PC-9 (cell line): ENCODE data around the gene RNF220. TPM values are rescaled to one million over a fixed set of nuclear protein-coding genes. Genes with fewer than 3 reads are reported as not detected.
A peak's percentile ranks its signal among the peaks of the same experiment; 100 is the strongest.

Experiments used
- BruUV-seq: library from RNA; stranded (reverse); fragments of 400-500 nt; replicated peaks from 2 replicates; lab custom pipeline; 2021; lab: Mats Ljungman, UMichigan
- CTCF ChIA-PET: fragments of 300-600 bp; sonication (Branson Sonifier 250); formaldehyde crosslinking; loops from one replicate; lab custom pipeline; 2022; ENCODE audit warnings: antibody characterized with exemption; lab: Charles Lee
- POLR2A ChIA-PET: fragments of 300-600 bp; sonication (Branson Sonifier 250); formaldehyde crosslinking; loops from one replicate; lab custom pipeline; 2022; ENCODE audit warnings: antibody characterized with exemption; ENCODE audit not compliant: unreplicated experiment; lab: Charles Lee
- DNase-seq, 2 experiments: peaks; one replicate each; pipeline versions ENCODE4 v3.0.0 to v3.0.0-alpha.2; 2015 to 2022; ENCODE audit warnings: mixed read lengths in 1 of 2
- H2AFZ ChIP-seq: fragments of 200-600 bp; sonication (generic); 2 replicates; pipeline ENCODE4 v1.8.1; 2017; ENCODE audit warnings: antibody characterized with exemption
- H3F3A ChIP-seq: fragments of 200-600 bp; sonication (generic); 2 replicates; pipeline ENCODE4 v1.8.1; 2017; ENCODE audit warnings: antibody characterized with exemption, mild to moderate bottlenecking, low read depth; ENCODE audit not compliant: insufficient read depth
- H3K27ac ChIP-seq: fragments of 200-600 bp; sonication (generic); 2 replicates; pipeline ENCODE4 v1.6.1; 2016; ENCODE audit warnings: mixed run types
- H3K27me3 ChIP-seq: fragments of 200-600 bp; sonication (generic); 2 replicates; pipeline ENCODE4 v1.6.1; 2016; ENCODE audit warnings: low read depth, mixed run types; ENCODE audit not compliant: insufficient read depth
- H3K36me3 ChIP-seq: fragments of 200-600 bp; sonication (generic); 2 replicates; pipeline ENCODE4 v1.6.1; 2016; ENCODE audit warnings: low read depth, mixed run types
- H3K4me1 ChIP-seq: fragments of 200-600 bp; sonication (generic); replicated peaks from 2 replicates; pipeline ENCODE4 v1.6.1; 2016; ENCODE audit warnings: mixed run types; ENCODE audit not compliant: insufficient read depth
- H3K4me2 ChIP-seq: fragments of 200-600 bp; sonication (generic); 2 replicates; pipeline ENCODE4 v1.6.1; 2017; ENCODE audit warnings: mixed run types
- H3K4me3 ChIP-seq: fragments of 200-600 bp; sonication (generic); 2 replicates; pipeline ENCODE4 v1.6.1; 2016; ENCODE audit warnings: mixed run types
- H3K79me2 ChIP-seq: fragments of 200-600 bp; sonication (generic); 2 replicates; pipeline ENCODE4 v1.6.1; 2017; ENCODE audit warnings: low read depth, mixed run types
- H3K9me2 ChIP-seq: fragments of 200-600 bp; sonication (generic); 2 replicates; pipeline ENCODE4 v1.8.1; 2017; ENCODE audit warnings: mild to moderate bottlenecking; ENCODE audit not compliant: insufficient read depth
- H3K9me3 ChIP-seq: fragments of 200-600 bp; sonication (generic); 2 replicates; pipeline ENCODE4 v1.8.1; 2016; ENCODE audit warnings: low read depth; ENCODE audit not compliant: insufficient read depth
- H4K20me1 ChIP-seq: fragments of 200-600 bp; sonication (generic); 2 replicates; pipeline ENCODE4 v1.8.1; 2017; ENCODE audit not compliant: insufficient read depth
- EZH2 ChIP-seq: fragments of 200-600 bp; sonication (generic); IDR thresholded peaks from 2 replicates; pipeline ENCODE4 v1.8.0; 2017; ENCODE audit warnings: antibody characterized with exemption, low read depth
- intact Hi-C: fragments of 100-400 bp; cut with micrococcal nuclease; formaldehyde crosslinking; loops from one replicate; pipeline ENCODE4 v1.10.0; 2022; ENCODE audit not compliant: unreplicated experiment
- microRNA-seq: library from miRNA; unstranded; fragments of <30 nt; microRNA quantifications from one replicate; pipeline ENCODE4 v1.2.0, GENCODE V29; 2021; ENCODE audit warnings: borderline number of aligned reads, borderline replicate concordance
- total RNA-seq: library from RNA; stranded (reverse); gene quantifications from 2 replicates; pipeline ENCODE4 v1.2.3, GENCODE V29; 2021
- TF ChIP-seq, protein P1 (sequence below): fragments of 200-600 bp; sonication (generic); conservative IDR thresholded peaks from 2 replicates; pipeline ENCODE4 v1.6.1; 2017; ENCODE audit warnings: mixed run types, antibody characterized with exemption, mild to moderate bottlenecking, moderate library complexity

RNF220 gene
- total RNA-seq, 1 experiment from 2014 or later = 82.9 TPM

DNA sequence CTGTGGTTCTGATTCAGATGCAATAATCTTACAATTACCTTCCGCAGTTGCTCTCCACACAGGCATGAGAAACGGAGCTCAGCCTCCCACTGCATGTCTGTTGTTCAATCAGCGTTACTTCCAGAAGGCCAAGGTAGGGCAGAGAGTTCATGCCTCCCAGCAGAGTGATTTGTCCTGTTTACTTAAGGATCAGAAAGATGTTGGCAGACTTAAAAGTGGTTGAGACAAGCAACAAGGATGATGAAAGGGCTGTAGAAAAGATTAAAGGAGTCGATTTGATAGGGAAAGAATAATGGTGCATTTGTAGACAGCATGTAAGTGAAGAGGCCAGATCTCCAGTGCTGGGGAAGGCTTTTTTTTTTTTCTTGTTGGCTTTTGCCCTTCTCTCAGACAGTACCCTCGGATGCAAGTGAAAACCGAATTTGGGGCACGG lies 296.1 kb downstream of the RNF220 start:
- ChIA-PET CTCF (interaction anchor here (0.6 to 0.7 kb wide), 2 partner anchors 11 to 269 kb away, joined by 3 to 6 read pairs; no protein-coding TSS in a partner anchor), POLR2A (interaction anchor here (0.6 kb wide), 1 partner anchor 30 kb away, joined by 3 read pairs; the partner anchor contains the start of gene RNU5D-1)
- no peaks in the 10 kb centered on the region for H3K36me3 ChIP-seq
- intact Hi-C loops = no loop called here
- no peak overlapping the region for H3K4me3 ChIP-seq
- peaks cover 17% of the 10 kb centered on the region; the same call in 1 of the 2 replicates for H3F3A ChIP-seq
- H3K4me2 ChIP-seq = peak overlapping the region; percentile 3; the same call in 1 of the 2 replicates
- DNase-seq = peak in 1 of 2 experiments; percentile 65
- no peaks in the 10 kb centered on the region for H3K9me3 ChIP-seq
- H3K4me1 ChIP-seq = peaks cover 37% of the 10 kb centered on the region
- no TSS peak for BruUV-seq
- no peak overlapping the region for H3K27ac ChIP-seq
- H3K79me2 ChIP-seq = no peaks in the 10 kb centered on the region
- no peaks in the 10 kb centered on the region for H3K27me3 ChIP-seq
- no peaks in the 10 kb centered on the region for H4K20me1 ChIP-seq
- H2AFZ ChIP-seq = no peak overlapping the region
- no peaks in the 10 kb centered on the region for H3K9me2 ChIP-seq
- no peak for TF ChIP-seq EZH2
- TF ChIP-seq, protein P1, sequence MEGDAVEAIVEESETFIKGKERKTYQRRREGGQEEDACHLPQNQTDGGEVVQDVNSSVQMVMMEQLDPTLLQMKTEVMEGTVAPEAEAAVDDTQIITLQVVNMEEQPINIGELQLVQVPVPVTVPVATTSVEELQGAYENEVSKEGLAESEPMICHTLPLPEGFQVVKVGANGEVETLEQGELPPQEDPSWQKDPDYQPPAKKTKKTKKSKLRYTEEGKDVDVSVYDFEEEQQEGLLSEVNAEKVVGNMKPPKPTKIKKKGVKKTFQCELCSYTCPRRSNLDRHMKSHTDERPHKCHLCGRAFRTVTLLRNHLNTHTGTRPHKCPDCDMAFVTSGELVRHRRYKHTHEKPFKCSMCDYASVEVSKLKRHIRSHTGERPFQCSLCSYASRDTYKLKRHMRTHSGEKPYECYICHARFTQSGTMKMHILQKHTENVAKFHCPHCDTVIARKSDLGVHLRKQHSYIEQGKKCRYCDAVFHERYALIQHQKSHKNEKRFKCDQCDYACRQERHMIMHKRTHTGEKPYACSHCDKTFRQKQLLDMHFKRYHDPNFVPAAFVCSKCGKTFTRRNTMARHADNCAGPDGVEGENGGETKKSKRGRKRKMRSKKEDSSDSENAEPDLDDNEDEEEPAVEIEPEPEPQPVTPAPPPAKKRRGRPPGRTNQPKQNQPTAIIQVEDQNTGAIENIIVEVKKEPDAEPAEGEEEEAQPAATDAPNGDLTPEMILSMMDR = no peak

Small RNA genes lying within 50 kb of the gene (microRNA-seq; reads per million reads assigned to microRNA genes)
- gene MIR5584 = not detected

Other genes with a start within 250 kb of the RNF220 start
- gene DMAP1, start 191.8 kb upstream of the RNF220 start, total RNA-seq = 54.2 and 68.4 TPM in 2 replicates
- 120 and 133 TPM in 2 replicates for gene ERI3, start 50.0 kb upstream of the RNF220 start, total RNA-seq